ENCODE measurements around the gene SGMS1. TPM values are rescaled to one million over a fixed set of nuclear protein-coding genes. Genes with fewer than 3 reads are reported as not detected.
A peak's percentile ranks its signal among the peaks of the same experiment; 100 is the strongest.
"Not testable (repeated sequence)": the region's sequence is repeated elsewhere in the genome, so short reads cannot be mapped to it uniquely, and the experiment has no call there.

SGMS1 gene
- total and polyA plus RNA-seq, 5 experiments from 2014 or later, result 8.3 to 34.9 (median 11.0) TPM

GRCh38 chr10:50280049-50280841 is 343.5 kb downstream of the SGMS1 start:
- Mint-ChIP-seq H3K4me3 (no peak overlapping the region), H3K27me3 (peaks cover 18 to 70% (median 32%) of the 10 kb centered on the region in 5 donors), H3K4me1 (no peaks in the 10 kb centered on the region), H3K9me3 (no peaks in the 10 kb centered on the region), H3K27ac (no peak overlapping the region), H3K36me3 (no peaks in the 10 kb centered on the region)
- POLR2A ChIA-PET, result interaction anchor here (0.7 kb wide), 1 partner anchor 95 kb away, joined by 3 read pairs; no protein-coding TSS in a partner anchor
- ATAC-seq (no peak), DNase-seq (no peak)

DNA sequence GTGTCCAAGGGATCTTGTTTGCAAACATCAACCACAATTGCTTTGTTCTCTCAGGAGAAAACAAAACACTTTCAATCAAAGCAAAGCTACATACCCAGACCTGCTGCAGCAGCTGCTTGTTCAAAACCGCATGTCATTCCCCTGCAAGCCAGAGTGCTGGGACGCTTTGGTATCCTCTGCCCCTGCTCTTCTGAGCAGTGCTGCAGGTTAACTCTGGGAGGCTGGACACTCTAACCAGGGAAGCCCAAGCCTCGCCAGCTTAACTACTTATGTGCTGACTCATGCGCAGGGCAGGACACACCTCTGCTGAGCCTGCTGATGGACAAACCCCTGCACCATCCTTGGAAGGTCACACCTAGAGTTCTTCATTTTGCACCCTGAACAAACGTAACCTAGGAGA is 344.3 kb downstream of the SGMS1 start:
- no peak overlapping the region for H3K27ac Mint-ChIP-seq
- no peaks in the 10 kb centered on the region for H3K36me3 Mint-ChIP-seq
- H3K4me1 Mint-ChIP-seq, result no peaks in the 10 kb centered on the region
- ATAC-seq, result no peak
- no peak overlapping the region for H3K4me3 Mint-ChIP-seq
- no peaks in the 10 kb centered on the region for H3K9me3 Mint-ChIP-seq
- peaks cover 18 to 69% (median 32%) of the 10 kb centered on the region in 5 donors for H3K27me3 Mint-ChIP-seq
- no peak for DNase-seq
- POLR2A ChIA-PET, result no interaction called here

GRCh38 chr10:50275650-50276235 is 348.0 kb downstream of the SGMS1 start:
- H3K9me3 Mint-ChIP-seq, result no peaks in the 10 kb centered on the region

GRCh38 chr10:50272531-50272930 is 351.2 kb downstream of the SGMS1 start:
- DNase-seq, result no peak
- H3K27me3 Mint-ChIP-seq, result peaks cover 0 to 22% (median 12%) of the 10 kb centered on the region in 5 donors
- H3K4me1 Mint-ChIP-seq, result no peaks in the 10 kb centered on the region
- H3K27ac Mint-ChIP-seq, result no peak overlapping the region
- POLR2A ChIA-PET, result no interaction called here
- peaks cover 0 to 3% (median 0%) of the 10 kb centered on the region in 9 donors for H3K9me3 Mint-ChIP-seq
- no peak for ATAC-seq
- no peak overlapping the region for H3K4me3 Mint-ChIP-seq
- no peaks in the 10 kb centered on the region for H3K36me3 Mint-ChIP-seq

More at GRCh38 chr10:50275650-50276235, 348.0 kb downstream of the SGMS1 start:
- DNase-seq (no peak), ATAC-seq (no peak)
- Mint-ChIP-seq H3K27ac (no peak overlapping the region), H3K4me3 (no peak overlapping the region), H3K4me1 (no peaks in the 10 kb centered on the region), H3K27me3 (peaks cover 3 to 32% (median 17%) of the 10 kb centered on the region in 5 donors), H3K36me3 (no peaks in the 10 kb centered on the region)
- POLR2A ChIA-PET, result no interaction called here

DNA sequence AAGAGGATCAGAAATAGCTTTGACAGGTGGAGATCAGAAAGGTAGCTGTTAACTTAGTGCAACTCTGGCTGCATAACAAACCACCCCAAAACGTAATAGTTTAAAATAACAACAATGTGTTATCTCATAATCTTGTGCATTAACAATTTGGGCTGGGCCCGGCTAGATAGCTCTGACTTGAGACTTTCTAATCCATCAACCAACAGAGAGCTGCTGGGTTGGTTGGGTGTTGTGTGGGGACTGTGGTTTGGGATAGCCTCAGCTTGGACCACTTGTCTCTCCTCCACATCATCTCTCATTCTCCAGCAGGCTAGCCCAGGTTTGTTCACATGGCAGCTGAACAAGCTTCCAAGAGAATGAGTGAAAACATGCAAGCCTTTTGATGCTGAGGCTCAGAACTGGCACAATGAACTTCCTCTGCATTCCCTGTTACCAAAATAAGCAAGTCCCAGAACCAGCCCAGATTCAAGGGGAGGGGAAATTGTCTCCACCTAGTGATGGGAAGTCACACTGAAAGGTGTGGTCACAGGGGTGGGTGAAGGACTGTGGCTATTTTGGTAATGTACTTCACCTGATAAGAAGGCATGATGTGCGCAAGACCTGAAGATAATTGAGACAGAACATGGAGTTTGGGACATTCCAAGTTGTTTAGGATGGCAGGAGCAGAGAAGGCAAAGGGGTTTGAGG is 352.0 kb downstream of the SGMS1 start:
- H3K9me3 Mint-ChIP-seq, result peaks cover 0 to 4% (median 0%) of the 10 kb centered on the region in 9 donors
- no peak for DNase-seq
- no peaks in the 10 kb centered on the region for H3K4me1 Mint-ChIP-seq
- H3K36me3 Mint-ChIP-seq, result no peaks in the 10 kb centered on the region
- H3K27me3 Mint-ChIP-seq, result peaks cover 0 to 15% (median 10%) of the 10 kb centered on the region in 5 donors
- no peak for ATAC-seq
- H3K27ac Mint-ChIP-seq, result no peak overlapping the region
- H3K4me3 Mint-ChIP-seq, result no peak overlapping the region
- POLR2A ChIA-PET, result no interaction called here

GRCh38 chr10:50267877-50268276 is 355.9 kb downstream of the SGMS1 start:
- Mint-ChIP-seq H3K9me3 (peaks cover 0 to 12% (median 0%) of the 10 kb centered on the region in 9 donors), H3K27me3 (peaks cover 9 to 26% (median 21%) of the 10 kb centered on the region in 5 donors)
- DNase-seq, H3K4me1 Mint-ChIP-seq, ATAC-seq, H3K4me3 Mint-ChIP-seq, H3K36me3 Mint-ChIP-seq, POLR2A ChIA-PET, H3K27ac Mint-ChIP-seq: not testable (repeated sequence)

- Mint-ChIP-seq H3K4me1 (peaks cover 0 to 18% (median 0%) of the 10 kb centered on the region in 4 donors), H3K27ac (peak overlapping the region in 1 of 10 donors; percentile 78), H3K9me3 (peaks cover 0 to 12% (median 0%) of the 10 kb centered on the region in 9 donors), H3K27me3 (peaks cover 11 to 55% (median 30%) of the 10 kb centered on the region in 5 donors)
- ATAC-seq, H3K4me3 Mint-ChIP-seq, POLR2A ChIA-PET, DNase-seq, H3K36me3 Mint-ChIP-seq: not testable (repeated sequence)
These were observed 361.1 kb downstream of the SGMS1 start for GRCh38 chr10:50262625-50263024.

- H3K36me3 Mint-ChIP-seq, result no peaks in the 10 kb centered on the region
- H3K4me3 Mint-ChIP-seq, result peak overlapping the region in 1 of 10 donors; percentile 9
- peaks cover 0 to 18% (median 0%) of the 10 kb centered on the region in 4 donors for H3K4me1 Mint-ChIP-seq
- H3K9me3 Mint-ChIP-seq, result peaks cover 0 to 12% (median 0%) of the 10 kb centered on the region in 9 donors
- H3K27me3 Mint-ChIP-seq, result peaks cover 16 to 64% (median 28%) of the 10 kb centered on the region in 5 donors
- ATAC-seq (peak in 1 of 2 donors; percentile 47), DNase-seq (no peak)
- H3K27ac Mint-ChIP-seq, result no peak overlapping the region
- POLR2A ChIA-PET, result no interaction called here
These were observed 362.9 kb downstream of the SGMS1 start for GRCh38 chr10:50260791-50261281.

Other genes starting within 250 kb of the SGMS1 start
- gene ASAH2B, start 116.0 kb upstream of the SGMS1 start, total RNA-seq, result 1 to 10 TPM; 4.2 to 5.3 TPM
- gene ASAH2B, start 116.0 kb upstream of the SGMS1 start, polyA plus RNA-seq, result 1 to 10 TPM in 2 of 3 donors, under 1 TPM in 1; 0.74 to 2.9 (median 1.9) TPM

Data from naive thymus-derived CD8-positive, alpha-beta T cell (primary cell).